Measurements from ENCODE around the gene UMODL1.
"Not testable (repeated sequence)": the region's sequence is repeated elsewhere in the genome, so short reads cannot be mapped to it uniquely, and the experiment has no call there.

The UMODL1 gene

GRCh38 chr21:42075686-42076471 is 4.8 kb downstream of the UMODL1 start:
- H3K9me3 ChIP-seq (ENCODE audit: control insufficient read depth in 1 of 2, low read length in 2 of 2) = no peaks in the 10 kb centered on the region
- H3K4me3 ChIP-seq (ENCODE audit: low read depth in 1 of 2, low read length in 2 of 2) = no peak overlapping the region
- H3K4me1 ChIP-seq (ENCODE audit: control insufficient read depth in 1 of 2, insufficient read depth in 2 of 2, low read length in 2 of 2) = no peaks in the 10 kb centered on the region
- H3K36me3 ChIP-seq (ENCODE audit: control insufficient read depth in 1 of 2, insufficient read depth in 2 of 2, low read length in 2 of 2) = no peaks in the 10 kb centered on the region
- H3K27me3 ChIP-seq (ENCODE audit: low read depth, low read length) = no peaks in the 10 kb centered on the region
- H3K27ac ChIP-seq (ENCODE audit: low read length) = no peak overlapping the region

GRCh38 chr21:42077685-42078238 is 6.6 kb downstream of the UMODL1 start:
- H3K27ac ChIP-seq (ENCODE audit: low read length); H3K9me3 ChIP-seq (ENCODE audit: control insufficient read depth in 1 of 2, low read length in 2 of 2); H3K27me3 ChIP-seq (ENCODE audit: low read depth, low read length); H3K4me3 ChIP-seq (ENCODE audit: low read depth in 1 of 2, low read length in 2 of 2); H3K36me3 ChIP-seq (ENCODE audit: control insufficient read depth in 1 of 2, insufficient read depth in 2 of 2, low read length in 2 of 2); H3K4me1 ChIP-seq (ENCODE audit: control insufficient read depth in 1 of 2, insufficient read depth in 2 of 2, low read length in 2 of 2): not testable (repeated sequence)

- H3K4me3 ChIP-seq (ENCODE audit: low read depth in 1 of 2, low read length in 2 of 2); H3K27me3 ChIP-seq (ENCODE audit: low read depth, low read length); H3K27ac ChIP-seq (ENCODE audit: low read length); H3K9me3 ChIP-seq (ENCODE audit: control insufficient read depth in 1 of 2, low read length in 2 of 2); H3K36me3 ChIP-seq (ENCODE audit: control insufficient read depth in 1 of 2, insufficient read depth in 2 of 2, low read length in 2 of 2); H3K4me1 ChIP-seq (ENCODE audit: control insufficient read depth in 1 of 2, insufficient read depth in 2 of 2, low read length in 2 of 2): not testable (repeated sequence)
These were observed 7.3 kb downstream of the UMODL1 start for GRCh38 chr21:42078247-42079007.

GRCh38 chr21:42079008-42079938 is 8.2 kb downstream of the UMODL1 start:
- no peaks in the 10 kb centered on the region for H3K4me1 ChIP-seq (ENCODE audit: control insufficient read depth in 1 of 2, insufficient read depth in 2 of 2, low read length in 2 of 2)
- no peaks in the 10 kb centered on the region for H3K9me3 ChIP-seq (ENCODE audit: control insufficient read depth in 1 of 2, low read length in 2 of 2)
- no peaks in the 10 kb centered on the region for H3K36me3 ChIP-seq (ENCODE audit: control insufficient read depth in 1 of 2, insufficient read depth in 2 of 2, low read length in 2 of 2)
- no peak overlapping the region for H3K27ac ChIP-seq (ENCODE audit: low read length)
- H3K4me3 ChIP-seq (ENCODE audit: low read depth in 1 of 2, low read length in 2 of 2) = no peak overlapping the region
- no peaks in the 10 kb centered on the region for H3K27me3 ChIP-seq (ENCODE audit: low read depth, low read length)

- H3K27me3 ChIP-seq (ENCODE audit: low read depth, low read length) = no peaks in the 10 kb centered on the region
- no peaks in the 10 kb centered on the region for H3K36me3 ChIP-seq (ENCODE audit: control insufficient read depth in 1 of 2, insufficient read depth in 2 of 2, low read length in 2 of 2)
- H3K27ac ChIP-seq (ENCODE audit: low read length) = no peak overlapping the region
- no peak overlapping the region for H3K4me3 ChIP-seq (ENCODE audit: low read depth in 1 of 2, low read length in 2 of 2)
- no peaks in the 10 kb centered on the region for H3K9me3 ChIP-seq (ENCODE audit: control insufficient read depth in 1 of 2, low read length in 2 of 2)
- no peaks in the 10 kb centered on the region for H3K4me1 ChIP-seq (ENCODE audit: control insufficient read depth in 1 of 2, insufficient read depth in 2 of 2, low read length in 2 of 2)
These were observed 9.0 kb downstream of the UMODL1 start for GRCh38 chr21:42079939-42080787.

- Histone ChIP-seq H3K27me3 (ENCODE audit: low read depth, low read length) (no peaks in the 10 kb centered on the region), H3K9me3 (ENCODE audit: control insufficient read depth in 1 of 2, low read length in 2 of 2) (no peaks in the 10 kb centered on the region), H3K27ac (ENCODE audit: low read length) (no peak overlapping the region), H3K36me3 (ENCODE audit: control insufficient read depth in 1 of 2, insufficient read depth in 2 of 2, low read length in 2 of 2) (no peaks in the 10 kb centered on the region), H3K4me1 (ENCODE audit: control insufficient read depth in 1 of 2, insufficient read depth in 2 of 2, low read length in 2 of 2) (no peaks in the 10 kb centered on the region), H3K4me3 (ENCODE audit: low read depth in 1 of 2, low read length in 2 of 2) (no peak overlapping the region)
These were observed 9.6 kb downstream of the UMODL1 start for GRCh38 chr21:42080788-42081083.

GRCh38 chr21:42081138-42081537 is 10.0 kb downstream of the UMODL1 start:
- Histone ChIP-seq H3K36me3 (ENCODE audit: control insufficient read depth in 1 of 2, insufficient read depth in 2 of 2, low read length in 2 of 2) (no peaks in the 10 kb centered on the region), H3K4me1 (ENCODE audit: control insufficient read depth in 1 of 2, insufficient read depth in 2 of 2, low read length in 2 of 2) (no peaks in the 10 kb centered on the region), H3K27me3 (ENCODE audit: low read depth, low read length) (no peaks in the 10 kb centered on the region), H3K27ac (ENCODE audit: low read length) (no peak overlapping the region), H3K9me3 (ENCODE audit: control insufficient read depth in 1 of 2, low read length in 2 of 2) (no peaks in the 10 kb centered on the region), H3K4me3 (ENCODE audit: low read depth in 1 of 2, low read length in 2 of 2) (no peak overlapping the region)

GRCh38 chr21:42081931-42082381 is 10.8 kb downstream of the UMODL1 start:
- Histone ChIP-seq H3K4me3 (ENCODE audit: low read depth in 1 of 2, low read length in 2 of 2) (no peak overlapping the region), H3K9me3 (ENCODE audit: control insufficient read depth in 1 of 2, low read length in 2 of 2) (no peaks in the 10 kb centered on the region), H3K27ac (ENCODE audit: low read length) (no peak overlapping the region), H3K36me3 (ENCODE audit: control insufficient read depth in 1 of 2, insufficient read depth in 2 of 2, low read length in 2 of 2) (no peaks in the 10 kb centered on the region), H3K4me1 (ENCODE audit: control insufficient read depth in 1 of 2, insufficient read depth in 2 of 2, low read length in 2 of 2) (no peaks in the 10 kb centered on the region), H3K27me3 (ENCODE audit: low read depth, low read length) (no peaks in the 10 kb centered on the region)

- H3K27ac ChIP-seq (ENCODE audit: low read length) = no peak overlapping the region
- no peaks in the 10 kb centered on the region for H3K4me1 ChIP-seq (ENCODE audit: control insufficient read depth in 1 of 2, insufficient read depth in 2 of 2, low read length in 2 of 2)
- H3K36me3 ChIP-seq (ENCODE audit: control insufficient read depth in 1 of 2, insufficient read depth in 2 of 2, low read length in 2 of 2) = no peaks in the 10 kb centered on the region
- H3K27me3 ChIP-seq (ENCODE audit: low read depth, low read length) = no peaks in the 10 kb centered on the region
- no peaks in the 10 kb centered on the region for H3K9me3 ChIP-seq (ENCODE audit: control insufficient read depth in 1 of 2, low read length in 2 of 2)
- H3K4me3 ChIP-seq (ENCODE audit: low read depth in 1 of 2, low read length in 2 of 2) = no peak overlapping the region
These were observed 11.6 kb downstream of the UMODL1 start for GRCh38 chr21:42082501-42083360.

- Histone ChIP-seq H3K4me3 (ENCODE audit: low read depth in 1 of 2, low read length in 2 of 2) (no peak overlapping the region), H3K27me3 (ENCODE audit: low read depth, low read length) (no peaks in the 10 kb centered on the region), H3K4me1 (ENCODE audit: control insufficient read depth in 1 of 2, insufficient read depth in 2 of 2, low read length in 2 of 2) (no peaks in the 10 kb centered on the region), H3K27ac (ENCODE audit: low read length) (no peak overlapping the region), H3K36me3 (ENCODE audit: control insufficient read depth in 1 of 2, insufficient read depth in 2 of 2, low read length in 2 of 2) (no peaks in the 10 kb centered on the region), H3K9me3 (ENCODE audit: control insufficient read depth in 1 of 2, low read length in 2 of 2) (no peaks in the 10 kb centered on the region)
These were observed 12.2 kb downstream of the UMODL1 start for GRCh38 chr21:42083361-42083690.

Measured in muscle layer of duodenum (tissue), 2 donors.